ENCODE results near the gene MGAT3.

GRCh38 chr22:39416319-39416718 is 40.5 kb upstream of the MGAT3 start:
- TF ChIP-seq POLR2A (IDR thresholded peaks at IDR 0.05; ENCODE audit: low read depth) (no peak), CTCF (IDR thresholded peaks at IDR 0.05) (no peak), EP300 (IDR thresholded peaks at IDR 0.05) (no peak), POLR2AphosphoS5 (IDR thresholded peaks at IDR 0.05) (no peak)
